ACHN (cell line): ENCODE results near the gene AADAT.
"Not testable (repeated sequence)": the region's sequence is repeated elsewhere in the genome, so short reads cannot be mapped to it uniquely, and the experiment has no call there.

ENCODE experiments used
- DNase-seq: peaks from one replicate; pipeline ENCODE4 v3.0.0-alpha.2; 2015
- in situ Hi-C: cut with HindIII; loops from 2 replicates; pipeline ENCODE4 v1.10.0; 2017; ENCODE audit warnings: low sequenced_read_pairs, low pct_ligation_motif_present, low pct_unique_long_range_greater_than_20kb

The AADAT gene

GRCh38 chr4:170089668-170090351, at the start of gene AADAT:
Gene AADAT, minus strand, starts transcription at chr4:170089956. Its CDS starts 266 bp downstream, at chr4:170089690.
- in situ Hi-C loops: no loop called here
- peak; percentile 81 for DNase-seq

GRCh38 chr4:170138580-170139194, 48.9 kb upstream of the AADAT start:
- DNase-seq: peak; percentile 70
- in situ Hi-C loops: no loop called here

- in situ Hi-C loops: no loop called here
- DNase-seq: no peak
Measured at GRCh38 chr4:170137927-170138326, 48.2 kb upstream of the AADAT start.

GRCh38 chr4:170137466-170137865, 47.7 kb upstream of the AADAT start:
- in situ Hi-C loops: no loop called here

GRCh38 chr4:170134821-170135220, 45.1 kb upstream of the AADAT start:
- in situ Hi-C loops: no loop called here
- DNase-seq: no peak

More at GRCh38 chr4:170137466-170137865, 47.7 kb upstream of the AADAT start:
- no peak for DNase-seq

- in situ Hi-C loops: no loop called here
- no peak for DNase-seq
Measured at GRCh38 chr4:170128219-170128804, 38.6 kb upstream of the AADAT start.

GRCh38 chr4:170127758-170128157, 38.0 kb upstream of the AADAT start:
- in situ Hi-C loops: no loop called here
- DNase-seq: no peak

- DNase-seq: no peak
- in situ Hi-C loops: no loop called here
Measured at GRCh38 chr4:170124406-170124805, 34.6 kb upstream of the AADAT start.

- in situ Hi-C loops: no loop called here
- no peak for DNase-seq
Measured at GRCh38 chr4:170122252-170122651, 32.5 kb upstream of the AADAT start.

GRCh38 chr4:170114636-170115035, 24.9 kb upstream of the AADAT start:
- DNase-seq: no peak
- in situ Hi-C loops: no loop called here

GRCh38 chr4:170114183-170114582, 24.4 kb upstream of the AADAT start:
- in situ Hi-C loops, DNase-seq: not testable (repeated sequence)

- in situ Hi-C loops: no loop called here
- no peak for DNase-seq
Measured at GRCh38 chr4:170111546-170111945, 21.8 kb upstream of the AADAT start.

GRCh38 chr4:170111085-170111484, 21.3 kb upstream of the AADAT start:
- DNase-seq: no peak
- in situ Hi-C loops: no loop called here

GRCh38 chr4:170110285-170110672, 20.5 kb upstream of the AADAT start:
- DNase-seq: no peak
- in situ Hi-C loops: no loop called here

GRCh38 chr4:170109586-170110284, 20.0 kb upstream of the AADAT start:
- in situ Hi-C loops: no loop called here
- DNase-seq: no peak

- DNase-seq: no peak
- in situ Hi-C loops: no loop called here
Measured at GRCh38 chr4:170106900-170107299, 17.1 kb upstream of the AADAT start.

GRCh38 chr4:170102426-170102825, 12.7 kb upstream of the AADAT start:
- in situ Hi-C loops: no loop called here
- no peak for DNase-seq

- DNase-seq, in situ Hi-C loops: not testable (repeated sequence)
Measured at GRCh38 chr4:170098171-170098570, 8.4 kb upstream of the AADAT start.

- in situ Hi-C loops: no loop called here
- no peak for DNase-seq
Measured at GRCh38 chr4:170097681-170098080, 7.9 kb upstream of the AADAT start.
